Measurements from ENCODE around the gene RAD51B. TPM values are rescaled to one million over a fixed set of nuclear protein-coding genes. Genes with fewer than 3 reads are reported as not detected.

The RAD51B gene
- total and polyA plus RNA-seq, 3 donors from 2014 or later, result 5.5 to 22.5 (median 19.1) TPM

- peaks cover 39% of the 10 kb centered on the region for H3K4me1 ChIP-seq
- no peak for DNase-seq
- H3K27me3 ChIP-seq, result no peaks in the 10 kb centered on the region
- intact Hi-C loops (cut with DNase I; ENCODE audit: low total_unique reads), result no loop called here
- no peaks in the 10 kb centered on the region for H3K36me3 ChIP-seq (ENCODE audit: low read depth, missing control alignments)
- H3K27ac ChIP-seq, result peak overlapping the region; percentile 45 to 84
- no peaks in the 10 kb centered on the region for H3K9me3 ChIP-seq
- WGBS, 2 donors, result 31 to 54% methylated on average over 17 of the region's 17 CpGs
- no peak for TF ChIP-seq CTCF (IDR thresholded peaks at IDR 0.05)
- TF ChIP-seq POLR2A (IDR thresholded peaks at IDR 0.05), result no peak
- H3K4me3 ChIP-seq, result no peak overlapping the region
Observed at GRCh38 chr14:68607081-68607866, 787.7 kb downstream of the RAD51B start.

- H3K4me3 ChIP-seq, result no peak overlapping the region
- no peaks in the 10 kb centered on the region for H3K27me3 ChIP-seq
- TF ChIP-seq CTCF (IDR thresholded peaks at IDR 0.05) (no peak), POLR2A (IDR thresholded peaks at IDR 0.05) (no peak)
- H3K36me3 ChIP-seq (ENCODE audit: low read depth, missing control alignments), result no peaks in the 10 kb centered on the region
- intact Hi-C loops (cut with DNase I; ENCODE audit: low total_unique reads), result no loop called here
- no peak for DNase-seq
- H3K4me1 ChIP-seq, result peaks cover 46% of the 10 kb centered on the region
- no peaks in the 10 kb centered on the region for H3K9me3 ChIP-seq
- H3K27ac ChIP-seq, result peak overlapping the region; percentile 28 to 84
- WGBS, 2 donors, result 55 to 75% methylated on average over 14 of the region's 14 CpGs
Observed at GRCh38 chr14:68607867-68608573, 788.4 kb downstream of the RAD51B start.

GRCh38 chr14:68608574-68608962 is 789.0 kb downstream of the RAD51B start:
- H3K36me3 ChIP-seq (ENCODE audit: low read depth, missing control alignments), result no peaks in the 10 kb centered on the region
- no peaks in the 10 kb centered on the region for H3K27me3 ChIP-seq
- no peak for DNase-seq
- H3K4me3 ChIP-seq, result no peak overlapping the region
- peaks cover 46% of the 10 kb centered on the region for H3K4me1 ChIP-seq
- H3K27ac ChIP-seq, result peak overlapping the region; percentile 28 to 84
- TF ChIP-seq CTCF (IDR thresholded peaks at IDR 0.05), result no peak
- TF ChIP-seq POLR2A (IDR thresholded peaks at IDR 0.05), result no peak
- WGBS, 2 donors, result 83% methylated on average over 2 to 4 of the region's 4 CpGs
- no peaks in the 10 kb centered on the region for H3K9me3 ChIP-seq
- intact Hi-C loops (cut with DNase I; ENCODE audit: low total_unique reads), result no loop called here

GRCh38 chr14:68609012-68609411 is 789.4 kb downstream of the RAD51B start:
- Histone ChIP-seq H3K4me1 (peaks cover 44% of the 10 kb centered on the region), H3K27ac (peak overlapping the region in 1 of 2 donors; percentile 84), H3K27me3 (no peaks in the 10 kb centered on the region), H3K9me3 (no peaks in the 10 kb centered on the region), H3K36me3 (ENCODE audit: low read depth, missing control alignments) (no peaks in the 10 kb centered on the region), H3K4me3 (no peak overlapping the region)
- no peak for TF ChIP-seq CTCF (IDR thresholded peaks at IDR 0.05)
- no peak for TF ChIP-seq POLR2A (IDR thresholded peaks at IDR 0.05)
- no peak for DNase-seq
- intact Hi-C loops (cut with DNase I; ENCODE audit: low total_unique reads), result no loop called here
- WGBS, 2 donors, result 94 to 96% methylated on average over 5 to 7 of the region's 7 CpGs
